NCI-H82 treated with DMSO at 0.1 percent for 48 hours (cell line): Measurements from ENCODE around the gene ARVCF.

Experiments
- DNase-seq: peaks from one replicate; lab custom pipeline; 2025; ENCODE audit not compliant: unreplicated experiment; lab: John Stamatoyannopoulos, UW

The ARVCF gene

GRCh38 chr22:19976671-19977070 lies 40.0 kb downstream of the ARVCF start:
- no peak for DNase-seq

- DNase-seq, result no peak
Observed at GRCh38 chr22:19975707-19976035, 41.0 kb downstream of the ARVCF start.

GRCh38 chr22:19974935-19975706 lies 41.5 kb downstream of the ARVCF start:
- no peak for DNase-seq

- peak; percentile 74 for DNase-seq
Observed at GRCh38 chr22:19974268-19974861, 42.3 kb downstream of the ARVCF start.

- DNase-seq, result no peak
Observed at GRCh38 chr22:19973551-19974267, 42.9 kb downstream of the ARVCF start.

- no peak for DNase-seq
Observed at GRCh38 chr22:19972652-19973550, 43.7 kb downstream of the ARVCF start.

GRCh38 chr22:19972251-19972650 lies 44.4 kb downstream of the ARVCF start:
- no peak for DNase-seq

GRCh38 chr22:19971276-19972124 lies 45.1 kb downstream of the ARVCF start:
- no peak for DNase-seq

- DNase-seq, result no peak
Observed at GRCh38 chr22:19970479-19971275, 45.9 kb downstream of the ARVCF start.

GRCh38 chr22:19970031-19970478 lies 46.6 kb downstream of the ARVCF start:
- no peak for DNase-seq

- DNase-seq, result no peak
Observed at GRCh38 chr22:19969141-19969928, 47.3 kb downstream of the ARVCF start.

GRCh38 chr22:19968450-19968891 lies 48.2 kb downstream of the ARVCF start:
- DNase-seq, result no peak

- no peak for DNase-seq
Observed at GRCh38 chr22:19967850-19968449, 48.7 kb downstream of the ARVCF start.

GRCh38 chr22:19966908-19967750 lies 49.5 kb downstream of the ARVCF start:
- DNase-seq, result no peak

- no peak for DNase-seq
Observed at GRCh38 chr22:19965771-19966709, 50.6 kb downstream of the ARVCF start.

- DNase-seq, result no peak
Observed at GRCh38 chr22:19964701-19965386, 51.8 kb downstream of the ARVCF start.
